ENCODE measurements around the gene C14orf93.

DNA sequence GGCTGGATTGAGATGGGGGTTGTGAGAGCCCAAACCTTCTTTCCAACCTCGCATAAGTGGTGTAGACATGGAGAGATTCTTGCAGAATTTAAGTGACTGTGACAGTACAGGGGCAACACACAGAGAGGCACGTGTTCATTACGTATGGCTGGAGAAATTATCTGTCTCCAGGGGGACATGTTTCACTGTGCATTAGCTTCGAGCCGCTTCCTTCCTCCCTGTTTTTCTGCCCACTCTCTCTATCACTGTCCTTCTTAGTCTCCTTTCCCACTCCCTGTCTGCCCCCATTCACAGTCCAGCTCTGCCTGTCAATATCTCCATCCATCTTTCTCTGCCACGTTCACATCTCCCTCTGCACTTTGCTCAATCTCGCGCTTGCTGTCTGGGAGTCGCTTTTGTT is 11.5 kb upstream of the C14orf93 start:
- TF ChIP-seq, protein P1, sequence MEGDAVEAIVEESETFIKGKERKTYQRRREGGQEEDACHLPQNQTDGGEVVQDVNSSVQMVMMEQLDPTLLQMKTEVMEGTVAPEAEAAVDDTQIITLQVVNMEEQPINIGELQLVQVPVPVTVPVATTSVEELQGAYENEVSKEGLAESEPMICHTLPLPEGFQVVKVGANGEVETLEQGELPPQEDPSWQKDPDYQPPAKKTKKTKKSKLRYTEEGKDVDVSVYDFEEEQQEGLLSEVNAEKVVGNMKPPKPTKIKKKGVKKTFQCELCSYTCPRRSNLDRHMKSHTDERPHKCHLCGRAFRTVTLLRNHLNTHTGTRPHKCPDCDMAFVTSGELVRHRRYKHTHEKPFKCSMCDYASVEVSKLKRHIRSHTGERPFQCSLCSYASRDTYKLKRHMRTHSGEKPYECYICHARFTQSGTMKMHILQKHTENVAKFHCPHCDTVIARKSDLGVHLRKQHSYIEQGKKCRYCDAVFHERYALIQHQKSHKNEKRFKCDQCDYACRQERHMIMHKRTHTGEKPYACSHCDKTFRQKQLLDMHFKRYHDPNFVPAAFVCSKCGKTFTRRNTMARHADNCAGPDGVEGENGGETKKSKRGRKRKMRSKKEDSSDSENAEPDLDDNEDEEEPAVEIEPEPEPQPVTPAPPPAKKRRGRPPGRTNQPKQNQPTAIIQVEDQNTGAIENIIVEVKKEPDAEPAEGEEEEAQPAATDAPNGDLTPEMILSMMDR (IDR thresholded peaks at IDR 0.05): no peak
- TF ChIP-seq POLR2A (IDR thresholded peaks at IDR 0.05): no peak
- TF ChIP-seq POLR2AphosphoS5 (IDR thresholded peaks at IDR 0.05): no peak

All from breast epithelium (tissue), 3 donors.